Measurements from ENCODE around the gene PDXP. TPM values are rescaled to one million over a fixed set of nuclear protein-coding genes. Genes with fewer than 3 reads are reported as not detected.
A peak's percentile ranks its signal among the peaks of the same experiment; 100 is the strongest.

PDXP gene
- total and polyA plus RNA-seq, 2 of the 13 experiments (the other 11 are each of a cell fraction or from before 2014, with no cell fraction given): 58.2 to 70.6 TPM

- TF ChIP-seq HMGXB3 (CRISPR knock-in tag; IDR thresholded peaks at IDR 0.05; ENCODE audit: borderline replicate concordance) (peak; percentile 98), USF2 (IDR thresholded peaks at IDR 0.05; ENCODE audit: low read depth, low read length) (no peak; the same call in 1 of the 2 replicates), USF2 (CRISPR knock-in tag; IDR thresholded peaks at IDR 0.05; ENCODE audit: borderline replicate concordance) (no peak), STAT5B (CRISPR knock-in tag; IDR thresholded peaks at IDR 0.05) (0 out of 2 replicates have a peak, but pooled peaks have one; percentile 20), TFDP1 (CRISPR knock-in tag; IDR thresholded peaks at IDR 0.05; ENCODE audit: borderline replicate concordance) (peak; percentile 91), SP5 (CRISPR knock-in tag; IDR thresholded peaks at IDR 0.05; ENCODE audit: borderline replicate concordance, low read depth) (peak; percentile 21; the same call in 1 of the 2 replicates), ZNF468 (CRISPR knock-in tag; IDR thresholded peaks at IDR 0.05) (no peak), ZBTB25 (CRISPR knock-in tag; IDR thresholded peaks at IDR 0.05) (no peak), ZNF777 (CRISPR knock-in tag; IDR thresholded peaks at IDR 0.05) (no peak), ZNF550 (CRISPR knock-in tag; IDR thresholded peaks at IDR 0.05; ENCODE audit: borderline replicate concordance) (no peak), HMG20B (CRISPR knock-in tag; conservative IDR thresholded peaks at IDR 0.05) (no peak; the same call in 1 of the 2 replicates), RFX5 (IDR thresholded peaks at IDR 0.05; ENCODE audit: low read depth, low read length) (peak; percentile 98), YEATS2 (CRISPR knock-in tag; IDR thresholded peaks at IDR 0.05; ENCODE audit: borderline replicate concordance) (peak; percentile 48; the same call in 1 of the 2 replicates), NPAS2 (CRISPR knock-in tag; IDR thresholded peaks at IDR 0.05; ENCODE audit: borderline replicate concordance) (no peak), HNRNPLL (IDR thresholded peaks at IDR 0.05; ENCODE audit: low read depth, low read length, poor library complexity, severe bottlenecking) (peak; percentile 65), PPARG (CRISPR knock-in tag; conservative IDR thresholded peaks at IDR 0.05) (peak; percentile 9; the same call in 1 of the 2 replicates), GABPA (IDR thresholded peaks at IDR 0.05; ENCODE audit: low read depth, low read length) (no peak), GABPA (CRISPR knock-in tag; IDR thresholded peaks at IDR 0.05; ENCODE audit: low read depth) (peak; percentile 42), GATA4 (IDR thresholded peaks at IDR 0.05; ENCODE audit: borderline replicate concordance, low read depth) (0 out of 2 replicates have a peak, but pooled peaks have one; percentile 0)
Measured at GRCh38 chr22:37658133-37659065, at the start of gene PDXP (continued).

Measured in HepG2 (cell line).